AG20443 (cell line): Measurements from ENCODE around the gene TULP4.
A peak's percentile ranks its signal among the peaks of the same experiment; 100 is the strongest.
"Not testable (repeated sequence)": the region's sequence is repeated elsewhere in the genome, so short reads cannot be mapped to it uniquely, and the experiment has no call there.

ENCODE experiments used
- DNase-seq: peaks from one replicate; pipeline ENCODE4 v3.0.0; 2012; ENCODE audit warnings: low spot score, mixed read lengths

TULP4 gene

GRCh38 chr6:158295976-158296853 is 16.1 kb upstream of the TULP4 start:
- DNase-seq = not testable (repeated sequence)

- DNase-seq = not testable (repeated sequence)
Observed at GRCh38 chr6:158296854-158297324, 15.4 kb upstream of the TULP4 start.

GRCh38 chr6:158297657-158298056 is 14.6 kb upstream of the TULP4 start:
- not testable (repeated sequence) for DNase-seq

- not testable (repeated sequence) for DNase-seq
Observed at GRCh38 chr6:158300306-158301143, 11.7 kb upstream of the TULP4 start.

GRCh38 chr6:158301561-158301960 is 10.7 kb upstream of the TULP4 start:
- DNase-seq = not testable (repeated sequence)

GRCh38 chr6:158302195-158302796 is 10.0 kb upstream of the TULP4 start:
- not testable (repeated sequence) for DNase-seq

- DNase-seq = no peak
Observed at GRCh38 chr6:158303210-158303731, 9.0 kb upstream of the TULP4 start.

GRCh38 chr6:158304254-158304653 is 8.0 kb upstream of the TULP4 start:
- no peak for DNase-seq

- no peak for DNase-seq
Observed at GRCh38 chr6:158309814-158310213, 2.5 kb upstream of the TULP4 start.

GRCh38 chr6:158311193-158311592 is 1.1 kb upstream of the TULP4 start:
- no peak for DNase-seq

- no peak for DNase-seq
Observed at GRCh38 chr6:158311626-158312025, 639 bp upstream of the TULP4 start.

GRCh38 chr6:158312672-158313397 is 570 bp downstream of the TULP4 start:
- no peak for DNase-seq

- no peak for DNase-seq
Observed at GRCh38 chr6:158313989-158314388, 1.7 kb downstream of the TULP4 start.

GRCh38 chr6:158314737-158315136 is 2.5 kb downstream of the TULP4 start:
- DNase-seq = no peak

GRCh38 chr6:158316022-158316421 is 3.8 kb downstream of the TULP4 start:
- no peak for DNase-seq

- DNase-seq = no peak
Observed at GRCh38 chr6:158321960-158322359, 9.7 kb downstream of the TULP4 start.

GRCh38 chr6:158322400-158322723 is 10.1 kb downstream of the TULP4 start:
- no peak for DNase-seq

GRCh38 chr6:158322724-158323560 is 10.7 kb downstream of the TULP4 start:
- DNase-seq = peak; percentile 50

- DNase-seq = no peak
Observed at GRCh38 chr6:158323561-158323958, 11.3 kb downstream of the TULP4 start.

- peak; percentile 41 for DNase-seq
Observed at GRCh38 chr6:158324136-158324535, 11.9 kb downstream of the TULP4 start.

- DNase-seq = no peak
Observed at GRCh38 chr6:158327211-158327610, 14.9 kb downstream of the TULP4 start.
